IPS-NIHi11 (cell line): ENCODE results near the gene UTS2R.

ENCODE experiments used
- DNase-seq: peaks from one replicate; pipeline ENCODE4 v3.0.0; 2012; ENCODE audit warnings: mixed read lengths, low spot score

Gene UTS2R

GRCh38 chr17:82371333-82372248, at the start of gene UTS2R:
TSS of gene UTS2R (plus strand) at chr17:82371765. CDS start at chr17:82374325, 2,560 bp downstream.
- peak; percentile 66 for DNase-seq

GRCh38 chr17:82321947-82322466, 49.6 kb upstream of the UTS2R start:
- no peak for DNase-seq

GRCh38 chr17:82322526-82323453, 48.8 kb upstream of the UTS2R start:
- no peak for DNase-seq

GRCh38 chr17:82323514-82324234, 47.9 kb upstream of the UTS2R start:
- no peak for DNase-seq

GRCh38 chr17:82324566-82325285, 46.8 kb upstream of the UTS2R start:
- DNase-seq, result no peak

- no peak for DNase-seq
Measured at GRCh38 chr17:82325286-82326180, 46.0 kb upstream of the UTS2R start.

- DNase-seq, result no peak
Measured at GRCh38 chr17:82327289-82327688, 44.3 kb upstream of the UTS2R start.

- DNase-seq, result no peak
Measured at GRCh38 chr17:82327757-82328140, 43.8 kb upstream of the UTS2R start.

GRCh38 chr17:82328141-82328993, 43.2 kb upstream of the UTS2R start:
- DNase-seq, result no peak

GRCh38 chr17:82328994-82329507, 42.5 kb upstream of the UTS2R start:
- no peak for DNase-seq

- DNase-seq, result no peak
Measured at GRCh38 chr17:82329683-82330321, 41.8 kb upstream of the UTS2R start.

- DNase-seq, result peak; percentile 5
Measured at GRCh38 chr17:82330322-82331239, 41.0 kb upstream of the UTS2R start.

GRCh38 chr17:82331345-82331939, 40.1 kb upstream of the UTS2R start:
- DNase-seq, result peak; percentile 6

- peak; percentile 50 for DNase-seq
Measured at GRCh38 chr17:82332669-82333278, 38.8 kb upstream of the UTS2R start.

- DNase-seq, result peak; percentile 68
Measured at GRCh38 chr17:82333279-82334171, 38.0 kb upstream of the UTS2R start, which contains the start of gene SECTM1. TSS of gene SECTM1 (minus strand) at chr17:82333766. CDS start at chr17:82327240, 6,526 bp downstream.
